Measurements from ENCODE around the gene FGF12.

GRCh38 chr3:192168202-192168601, 559.1 kb downstream of the FGF12 start:
- TF ChIP-seq, protein P1, sequence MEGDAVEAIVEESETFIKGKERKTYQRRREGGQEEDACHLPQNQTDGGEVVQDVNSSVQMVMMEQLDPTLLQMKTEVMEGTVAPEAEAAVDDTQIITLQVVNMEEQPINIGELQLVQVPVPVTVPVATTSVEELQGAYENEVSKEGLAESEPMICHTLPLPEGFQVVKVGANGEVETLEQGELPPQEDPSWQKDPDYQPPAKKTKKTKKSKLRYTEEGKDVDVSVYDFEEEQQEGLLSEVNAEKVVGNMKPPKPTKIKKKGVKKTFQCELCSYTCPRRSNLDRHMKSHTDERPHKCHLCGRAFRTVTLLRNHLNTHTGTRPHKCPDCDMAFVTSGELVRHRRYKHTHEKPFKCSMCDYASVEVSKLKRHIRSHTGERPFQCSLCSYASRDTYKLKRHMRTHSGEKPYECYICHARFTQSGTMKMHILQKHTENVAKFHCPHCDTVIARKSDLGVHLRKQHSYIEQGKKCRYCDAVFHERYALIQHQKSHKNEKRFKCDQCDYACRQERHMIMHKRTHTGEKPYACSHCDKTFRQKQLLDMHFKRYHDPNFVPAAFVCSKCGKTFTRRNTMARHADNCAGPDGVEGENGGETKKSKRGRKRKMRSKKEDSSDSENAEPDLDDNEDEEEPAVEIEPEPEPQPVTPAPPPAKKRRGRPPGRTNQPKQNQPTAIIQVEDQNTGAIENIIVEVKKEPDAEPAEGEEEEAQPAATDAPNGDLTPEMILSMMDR (IDR thresholded peaks at IDR 0.05 in 8 of 11, conservative IDR thresholded peaks at IDR 0.05 in 3 of 11): no peak
- TF ChIP-seq POLR2AphosphoS5 (IDR thresholded peaks at IDR 0.05): no peak
- no peak for TF ChIP-seq POLR2A (IDR thresholded peaks at IDR 0.05)
